GM19467 (cell line): Measurements from ENCODE around the gene PRR3.
A peak's percentile ranks its signal among the peaks of the same experiment; 100 is the strongest.
"Not testable (repeated sequence)": the region's sequence is repeated elsewhere in the genome, so short reads cannot be mapped to it uniquely, and the experiment has no call there.

ENCODE experiments used
- ATAC-seq: cut with Tn5 transposase; IDR thresholded peaks from one replicate; pipeline ENCODE4 v1.9.1; 2021; ENCODE audit warnings: mild to moderate bottlenecking, moderate library complexity; ENCODE audit not compliant: unreplicated experiment

PRR3 gene

DNA sequence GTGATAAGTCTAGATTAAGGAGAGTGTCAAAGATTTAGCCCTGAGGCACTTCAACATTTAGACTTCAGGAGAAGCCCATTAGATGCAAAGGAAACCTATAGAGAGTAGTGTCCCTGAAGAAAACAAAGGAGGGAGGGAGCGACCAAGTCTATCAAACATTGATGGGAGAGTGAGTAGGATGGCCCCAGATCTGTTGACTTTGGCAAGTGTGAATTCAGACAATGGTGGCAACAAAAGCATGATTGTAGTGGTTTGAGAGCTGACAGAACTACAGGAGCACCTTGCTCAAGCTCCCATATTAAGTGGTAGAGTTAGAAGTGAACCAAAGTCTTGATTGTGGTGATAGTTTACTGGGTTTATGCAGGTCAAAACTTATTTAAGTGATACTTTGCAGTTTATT is 13.2 kb downstream of the PRR3 start:
- no peak for ATAC-seq

DNA sequence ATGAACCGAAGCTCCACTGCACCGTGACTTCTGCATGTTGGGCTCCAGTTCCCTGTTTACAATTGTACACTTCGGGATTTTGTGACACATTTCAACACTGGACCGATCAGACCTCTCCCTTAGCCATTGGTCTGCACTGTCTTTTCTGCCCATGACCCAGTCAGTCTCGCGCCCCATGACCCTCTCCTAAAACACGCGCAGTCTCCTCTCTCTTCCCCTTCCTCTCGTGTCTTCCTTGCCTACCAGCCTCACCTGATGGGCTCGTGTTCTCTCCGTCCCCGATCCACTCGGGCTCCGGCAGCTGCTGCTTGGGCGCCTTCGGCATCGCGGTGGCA is 13.6 kb downstream of the PRR3 start:
- peak; percentile 3 for ATAC-seq

DNA sequence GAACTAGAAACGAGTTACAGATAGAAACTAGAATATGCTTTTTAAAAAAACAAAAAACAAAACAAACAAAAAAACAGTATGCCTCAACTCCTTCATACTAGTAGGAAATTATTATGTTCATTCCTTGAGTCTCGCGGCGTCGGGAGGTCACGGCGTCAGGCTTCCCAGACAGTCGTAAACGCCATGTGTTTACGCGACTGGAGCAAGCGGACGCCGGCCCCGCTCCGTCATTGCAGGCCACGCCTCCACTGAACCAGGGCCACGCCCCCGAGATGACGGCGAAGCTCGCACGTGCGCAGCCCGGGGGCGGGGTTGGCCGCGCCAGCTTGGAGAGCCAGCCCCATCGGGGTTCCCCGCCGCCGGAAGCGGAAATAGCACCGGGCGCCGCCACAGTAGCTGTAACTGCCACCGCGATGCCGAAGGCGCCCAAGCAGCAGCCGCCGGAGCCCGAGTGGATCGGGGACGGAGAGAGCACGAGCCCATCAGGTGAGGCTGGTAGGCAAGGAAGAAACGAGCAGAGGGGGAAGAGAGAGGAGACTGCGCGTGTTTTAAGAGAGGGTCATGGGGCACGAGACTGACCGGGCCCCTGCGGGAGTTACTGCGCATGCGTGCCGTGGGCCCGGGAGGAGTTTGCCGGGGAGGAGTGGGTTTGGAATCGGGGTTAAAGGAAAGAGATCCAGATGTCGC is 14.1 kb downstream of the PRR3 start, which contains the start of gene ABCF1:
ABCF1 (plus strand) TSS at position 368 of the 687 bp plus-strand sequence; CDS start at position 414, 46 bp downstream.
- peak; percentile 93 for ATAC-seq

DNA sequence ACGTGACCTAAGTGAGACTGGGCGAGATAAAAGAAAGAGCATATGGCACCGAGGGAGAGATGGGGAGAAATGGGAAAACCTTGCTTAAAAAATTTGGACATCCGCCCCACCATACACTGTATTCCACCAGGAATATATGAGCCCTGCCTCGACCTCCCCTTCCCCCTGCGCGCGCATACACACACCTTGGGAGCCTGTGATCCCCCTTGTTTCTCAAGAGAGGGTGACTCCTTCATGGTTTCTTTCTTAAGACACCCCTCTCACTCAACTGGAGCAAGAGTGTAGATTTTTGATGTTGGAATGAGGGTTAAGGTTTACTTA is 14.6 kb downstream of the PRR3 start:
- no peak for ATAC-seq

DNA sequence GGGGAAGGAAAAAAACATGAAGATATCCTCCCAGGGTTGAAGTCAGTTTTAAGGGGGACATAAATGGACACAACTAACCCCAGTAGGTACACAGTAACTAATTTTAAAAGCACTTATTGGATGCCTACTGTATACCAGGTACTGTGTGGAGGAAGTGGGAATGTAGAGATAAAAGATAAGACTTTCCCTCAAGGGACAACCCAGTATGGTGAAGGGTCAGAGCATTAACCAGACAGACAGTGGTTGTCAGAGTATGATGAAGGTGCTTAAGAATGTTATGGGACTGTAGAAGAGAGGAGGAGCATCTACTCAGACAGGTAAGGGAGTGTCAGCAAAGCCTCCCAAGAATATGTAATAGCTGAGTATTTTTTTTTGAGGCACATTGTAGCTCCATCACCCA is 15.1 kb downstream of the PRR3 start:
- no peak for ATAC-seq

DNA sequence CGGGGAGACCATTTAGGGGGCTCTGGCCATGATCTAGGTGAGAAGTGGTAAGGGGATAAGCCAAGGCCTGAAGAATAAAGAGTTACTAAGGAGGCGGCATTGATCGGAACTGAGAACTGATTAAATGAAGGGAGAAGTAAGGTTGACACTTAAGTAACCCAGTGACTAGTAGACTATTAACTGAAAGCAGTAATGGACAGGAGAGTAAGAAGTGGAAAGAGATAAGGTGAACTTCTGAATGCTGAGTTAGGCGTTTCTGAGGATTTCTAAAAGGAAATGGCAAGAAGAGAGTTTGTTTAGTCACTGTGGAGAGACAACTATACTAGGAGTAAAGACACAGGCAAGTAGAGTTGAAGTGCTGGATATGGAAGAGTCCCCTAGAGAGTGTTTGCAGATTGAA is 16.0 kb downstream of the PRR3 start:
- ATAC-seq = no peak

DNA sequence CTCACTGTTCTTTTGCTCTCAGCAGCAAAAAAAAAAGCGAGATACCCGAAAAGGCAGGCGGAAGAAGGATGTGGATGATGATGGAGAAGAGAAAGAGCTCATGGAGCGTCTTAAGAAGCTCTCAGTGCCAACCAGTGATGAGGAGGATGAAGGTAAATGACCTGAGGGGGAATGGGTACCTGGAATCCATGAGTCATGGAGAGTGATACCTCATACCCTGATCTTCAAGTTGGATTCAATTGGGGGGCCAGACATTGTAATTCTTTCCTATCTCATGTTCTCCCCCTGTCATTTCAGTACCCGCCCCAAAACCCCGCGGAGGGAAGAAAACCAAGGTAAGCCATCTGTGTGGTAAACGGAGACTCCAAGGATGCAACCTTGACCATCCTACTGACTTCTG is 21.0 kb downstream of the PRR3 start:
- no peak for ATAC-seq

DNA sequence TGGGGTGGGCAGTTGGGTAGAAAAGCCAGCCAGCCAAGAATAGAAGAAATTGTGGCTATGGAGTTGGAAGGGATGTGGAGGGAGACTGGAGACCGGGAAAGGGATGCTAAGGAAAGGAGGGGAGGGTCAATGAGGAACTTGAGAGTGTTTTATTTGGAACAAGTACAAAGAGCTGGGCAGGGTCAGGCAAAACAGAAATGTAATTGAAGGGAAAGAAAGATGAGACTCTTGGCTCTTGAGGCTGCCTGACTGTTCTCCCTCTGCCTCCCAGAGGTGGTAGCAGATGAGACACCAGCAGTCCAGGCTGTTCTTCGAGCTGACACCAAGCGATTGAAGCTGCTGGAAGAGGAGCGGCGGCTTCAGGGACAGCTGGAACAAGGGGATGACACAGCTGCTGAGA is 26.8 kb downstream of the PRR3 start:
- no peak for ATAC-seq

DNA sequence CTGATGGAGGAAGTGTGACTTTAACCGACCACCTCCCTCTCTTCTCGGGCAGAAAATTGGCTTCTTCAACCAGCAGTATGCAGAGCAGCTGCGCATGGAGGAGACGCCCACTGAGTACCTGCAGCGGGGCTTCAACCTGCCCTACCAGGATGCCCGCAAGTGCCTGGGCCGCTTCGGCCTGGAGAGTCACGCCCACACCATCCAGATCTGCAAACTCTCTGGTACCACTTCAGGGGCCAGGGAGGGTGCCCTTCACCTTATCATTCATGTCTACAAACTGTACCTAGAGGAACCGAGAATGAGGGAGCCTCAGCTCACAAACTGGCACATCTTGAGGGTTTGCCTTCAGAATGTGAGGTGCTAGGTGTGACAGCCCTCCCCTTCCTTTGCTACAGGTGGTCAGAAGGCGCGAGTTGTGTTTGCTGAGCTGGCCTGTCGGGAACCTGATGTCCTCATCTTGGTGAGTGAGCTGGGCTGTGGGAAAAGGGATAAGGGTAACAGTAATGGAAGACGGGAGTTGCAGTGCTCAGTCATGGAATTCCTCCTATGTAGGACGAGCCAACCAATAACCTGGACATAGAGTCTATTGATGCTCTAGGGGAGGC is 32.8 kb downstream of the PRR3 start:
- ATAC-seq = no peak

DNA sequence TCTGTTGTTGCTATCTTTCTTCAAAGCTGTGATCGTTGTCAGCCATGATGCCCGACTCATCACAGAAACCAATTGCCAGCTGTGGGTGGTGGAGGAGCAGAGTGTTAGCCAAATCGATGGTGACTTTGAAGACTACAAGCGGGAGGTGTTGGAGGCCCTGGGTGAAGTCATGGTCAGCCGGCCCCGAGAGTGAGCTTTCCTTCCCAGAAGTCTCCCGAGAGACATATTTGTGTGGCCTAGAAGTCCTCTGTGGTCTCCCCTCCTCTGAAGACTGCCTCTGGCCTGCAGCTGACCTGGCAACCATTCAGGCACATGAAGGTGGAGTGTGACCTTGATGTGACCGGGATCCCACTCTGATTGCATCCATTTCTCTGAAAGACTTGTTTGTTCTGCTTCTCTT is 33.4 kb downstream of the PRR3 start:
- no peak for ATAC-seq

- ATAC-seq = no peak
Observed at GRCh38 chr6:30591008-30591407, 33.9 kb downstream of the PRR3 start.

- no peak for ATAC-seq
Observed at GRCh38 chr6:30592287-30592686, 35.2 kb downstream of the PRR3 start.

- not testable (repeated sequence) for ATAC-seq
Observed at GRCh38 chr6:30597315-30598144, 40.4 kb downstream of the PRR3 start.

GRCh38 chr6:30598912-30599624 is 42.0 kb downstream of the PRR3 start:
- ATAC-seq = no peak

DNA sequence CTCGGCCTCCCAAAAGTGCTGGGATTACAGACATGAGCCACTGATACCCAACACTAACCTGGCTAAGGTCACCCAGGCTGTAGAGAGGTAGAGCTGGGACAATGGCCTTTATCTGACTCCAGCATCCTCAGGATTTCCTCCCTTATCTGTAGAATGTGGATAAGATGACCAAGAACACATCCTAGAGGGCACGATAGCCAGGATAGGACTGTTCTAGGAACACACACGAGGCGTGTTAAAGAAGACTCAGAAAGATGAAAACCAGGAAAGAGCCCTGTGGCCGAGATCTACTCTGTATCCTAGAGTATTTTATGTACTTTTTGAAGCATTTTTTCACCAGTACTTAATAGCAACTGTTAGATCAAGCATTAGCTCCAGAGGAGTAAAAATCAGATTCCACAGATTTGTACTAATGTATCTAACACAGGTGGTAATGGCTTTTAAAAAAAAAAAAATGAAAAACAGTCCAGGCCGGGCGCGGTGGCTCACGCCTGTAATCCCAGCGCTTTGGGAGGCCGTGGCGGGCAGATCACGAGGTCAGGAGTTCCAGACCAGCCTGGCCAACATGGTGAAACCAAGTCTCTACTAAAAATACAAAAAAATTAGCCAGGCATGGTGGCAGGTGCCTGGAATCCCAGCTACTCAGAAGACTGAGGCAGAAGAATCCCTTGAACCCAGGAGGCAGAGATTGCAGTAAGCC is 42.7 kb downstream of the PRR3 start:
- ATAC-seq = no peak

DNA sequence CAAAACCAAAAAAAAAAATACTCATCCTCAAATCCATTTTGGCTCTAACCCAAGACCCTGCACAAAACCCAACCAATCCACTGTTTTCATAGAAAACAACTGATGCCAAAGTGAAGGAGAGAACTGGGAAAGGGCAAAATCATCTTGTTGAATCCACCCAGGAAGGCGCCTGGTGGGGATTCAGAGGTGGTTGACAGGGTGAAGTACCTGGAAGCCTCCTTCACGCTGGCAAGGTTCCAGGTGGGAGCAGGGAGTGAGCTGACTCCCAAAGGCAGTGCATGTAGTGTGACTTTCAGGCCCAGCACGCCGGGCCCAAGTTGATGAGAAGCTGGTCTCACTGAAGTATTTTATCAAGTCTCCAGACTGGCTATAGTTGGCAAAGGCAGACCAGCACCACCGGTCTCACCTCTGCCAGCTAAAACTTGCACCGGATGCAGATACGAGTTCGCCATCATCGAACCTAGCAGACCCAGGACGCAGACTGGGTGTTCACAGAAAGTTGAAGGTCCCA is 43.4 kb downstream of the PRR3 start:
- no peak for ATAC-seq

DNA sequence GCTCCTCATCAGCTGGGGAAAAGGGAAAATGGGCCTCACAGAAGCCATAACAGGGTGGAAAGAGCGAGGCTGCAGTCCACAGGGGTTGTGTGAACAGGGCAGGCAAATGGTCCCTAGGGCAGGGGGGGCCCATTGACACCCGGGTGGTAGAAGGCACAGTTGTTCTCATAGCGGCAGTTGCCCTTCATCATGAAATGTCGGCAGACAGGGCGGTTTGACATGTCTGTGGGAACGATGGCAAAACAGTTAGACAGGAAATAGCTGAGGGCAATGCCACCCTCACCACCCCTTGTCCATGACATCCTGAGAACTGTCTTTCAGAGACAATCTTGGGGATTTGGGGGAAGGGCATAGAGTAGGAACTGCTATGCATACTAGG is 44.3 kb downstream of the PRR3 start:
- ATAC-seq = no peak

DNA sequence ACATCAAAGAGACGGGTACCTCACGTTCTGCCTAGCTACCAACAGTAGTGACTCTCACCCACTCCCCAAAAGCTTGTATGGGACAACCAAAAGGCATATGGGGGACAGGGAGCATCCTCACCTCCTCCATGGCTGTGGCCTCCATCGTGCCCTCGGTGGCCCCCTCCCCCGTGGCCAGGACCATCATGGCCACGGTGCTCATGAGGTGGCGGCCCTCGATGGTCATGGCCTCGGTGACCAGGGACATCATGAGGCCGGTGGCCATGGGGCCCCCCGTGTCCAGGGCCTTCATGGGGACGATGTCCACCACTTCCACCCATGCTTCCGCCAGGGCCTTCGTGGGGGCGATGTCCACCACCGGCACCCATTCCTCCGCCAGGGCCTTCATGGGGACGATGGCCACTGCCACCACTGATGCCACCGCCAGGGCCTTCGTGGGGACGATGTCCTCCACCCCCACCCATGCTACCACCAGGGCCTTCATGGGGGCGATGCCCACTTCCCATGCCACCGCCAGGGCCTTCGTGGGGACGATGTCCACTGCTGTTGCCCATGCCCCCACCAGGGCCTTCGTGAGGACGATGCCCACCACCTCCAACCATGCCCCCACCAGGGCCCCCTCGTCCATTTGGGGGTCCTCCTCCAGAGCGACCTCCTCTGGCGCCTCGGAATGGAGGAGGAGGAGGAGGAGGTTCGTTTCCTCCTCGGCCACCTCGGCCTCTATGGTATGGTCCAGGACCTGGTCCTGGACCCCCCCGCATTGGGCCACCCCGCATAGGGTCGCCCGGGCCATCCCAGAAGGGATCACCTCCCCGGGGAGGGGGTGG is 44.9 kb downstream of the PRR3 start:
- no peak for ATAC-seq

GRCh38 chr6:30603961-30604360 is 46.9 kb downstream of the PRR3 start:
- ATAC-seq = no peak

GRCh38 chr6:30610065-30610464 is 53.0 kb downstream of the PRR3 start:
- ATAC-seq = no peak
